HG02678 (cell line): ENCODE measurements around the gene LONP2.
A peak's percentile ranks its signal among the peaks of the same experiment; 100 is the strongest.
"Not testable (repeated sequence)": the region's sequence is repeated elsewhere in the genome, so short reads cannot be mapped to it uniquely, and the experiment has no call there.

Experiments
- ATAC-seq: cut with Tn5 transposase; IDR thresholded peaks from one replicate; pipeline ENCODE4 v1.9.1; 2021; ENCODE audit warnings: mild to moderate bottlenecking, moderate library complexity; ENCODE audit not compliant: unreplicated experiment

Gene LONP2

DNA sequence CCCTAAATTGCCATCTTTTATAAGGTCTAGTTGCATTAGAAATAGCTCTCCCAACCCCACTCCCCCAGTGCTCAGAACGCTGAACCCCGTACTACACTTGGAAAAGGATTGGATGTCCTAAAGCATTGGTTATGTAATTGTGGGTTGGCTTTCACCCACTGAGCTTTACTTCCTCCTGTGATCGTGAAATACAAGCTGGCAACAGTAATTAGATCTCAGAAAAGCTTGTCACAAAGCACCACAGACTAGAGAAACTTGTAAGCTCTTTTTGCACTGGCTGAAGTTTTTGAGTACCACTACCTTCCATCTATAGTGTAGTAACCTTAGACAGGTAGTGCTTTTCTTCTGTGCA lies 86.7 kb downstream of the LONP2 start:
- no peak for ATAC-seq

DNA sequence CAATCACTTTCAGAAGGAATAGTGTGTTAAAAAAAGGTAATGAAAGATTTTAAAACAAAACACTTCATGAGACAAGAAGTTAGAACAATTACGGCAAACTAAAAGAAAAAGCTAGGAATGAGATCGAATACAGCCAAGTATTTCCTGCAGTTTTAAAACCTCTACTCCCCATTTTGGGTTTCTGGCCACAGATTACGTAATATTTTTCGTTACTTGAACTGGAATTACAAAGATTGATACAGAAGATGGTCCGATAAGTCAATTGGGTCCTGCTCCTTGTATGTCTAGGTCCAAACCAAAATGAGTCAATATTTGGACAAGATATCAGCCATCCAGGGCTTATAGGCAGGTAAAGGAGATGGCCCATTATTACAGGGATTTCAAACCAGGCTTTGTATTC lies 88.9 kb downstream of the LONP2 start:
- ATAC-seq: no peak

DNA sequence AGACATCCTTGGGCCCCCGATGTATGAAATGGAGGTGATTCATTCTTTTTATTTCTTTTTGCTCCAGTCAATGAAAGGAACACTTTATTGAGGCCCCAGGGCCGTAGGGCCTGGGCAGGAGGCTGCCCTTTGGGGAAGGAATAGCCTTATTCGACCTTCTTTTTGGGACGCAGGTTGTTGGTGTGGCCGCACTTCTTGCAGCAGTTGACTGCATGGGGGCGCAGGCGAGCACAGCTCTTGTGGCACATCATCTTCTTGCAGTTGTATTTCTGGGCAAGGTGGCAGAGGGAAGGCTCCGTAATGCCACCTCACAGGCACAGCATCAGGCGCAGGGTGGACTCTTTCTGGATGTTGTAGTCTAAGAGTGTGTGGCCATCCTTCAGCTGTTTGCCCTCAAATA lies 90.2 kb downstream of the LONP2 start:
- no peak for ATAC-seq

DNA sequence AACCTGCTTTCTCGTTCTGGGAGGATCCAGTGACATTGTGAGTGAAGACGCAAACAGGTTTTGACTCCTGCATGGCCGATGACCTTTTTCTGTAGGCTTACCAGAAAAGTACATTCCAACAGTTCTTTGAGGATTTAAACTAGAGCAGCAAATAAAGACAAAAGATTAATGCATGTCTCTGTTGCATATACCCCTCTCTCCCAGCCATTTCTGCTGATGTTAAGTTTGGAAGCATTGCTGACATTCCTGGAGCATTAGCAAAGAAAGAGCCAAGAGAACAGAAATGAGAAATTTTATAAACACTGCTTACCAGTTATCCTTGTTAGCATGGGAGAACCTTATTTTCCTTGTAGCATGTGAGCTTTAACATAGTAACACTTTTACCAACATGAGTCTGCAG lies 91.9 kb downstream of the LONP2 start:
- no peak for ATAC-seq

DNA sequence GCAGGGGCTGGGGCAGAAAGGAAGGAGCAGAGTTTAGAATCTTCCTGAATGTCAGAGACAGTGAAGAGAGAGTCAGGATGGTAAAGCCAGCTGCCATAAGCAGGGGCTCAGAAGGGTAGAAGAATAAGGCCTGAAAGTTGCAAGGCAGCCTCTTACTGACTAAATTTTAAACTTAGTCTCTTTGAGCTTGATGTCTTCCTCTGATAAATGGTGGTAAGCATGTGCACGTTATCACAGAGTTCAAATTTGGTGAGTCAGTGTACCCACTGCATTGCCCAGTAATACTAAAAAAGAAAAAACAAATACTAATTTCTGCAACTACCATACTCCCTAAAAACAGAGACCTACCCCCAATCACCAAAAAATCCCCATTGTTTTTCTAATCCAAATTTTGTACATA lies 96.0 kb downstream of the LONP2 start:
- ATAC-seq: no peak

DNA sequence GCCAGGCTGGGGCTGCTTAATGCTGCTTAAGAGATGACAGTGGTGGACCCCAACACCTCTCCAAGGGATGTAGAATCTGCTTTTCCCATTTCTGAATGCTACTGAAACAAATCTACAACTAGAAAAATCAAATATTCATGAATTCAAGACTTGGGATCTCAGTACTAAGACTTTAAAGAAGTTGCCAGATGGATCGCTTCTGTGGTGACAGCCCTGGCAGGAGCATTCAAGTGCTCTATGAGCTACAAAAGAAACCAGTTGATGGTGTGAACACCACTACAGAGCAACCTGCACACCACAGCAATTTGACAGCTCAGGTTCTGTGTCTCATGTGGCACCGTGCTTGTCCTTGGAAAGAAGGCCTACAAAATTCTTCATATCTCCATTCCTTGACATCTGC lies 98.5 kb downstream of the LONP2 start:
- ATAC-seq: no peak

DNA sequence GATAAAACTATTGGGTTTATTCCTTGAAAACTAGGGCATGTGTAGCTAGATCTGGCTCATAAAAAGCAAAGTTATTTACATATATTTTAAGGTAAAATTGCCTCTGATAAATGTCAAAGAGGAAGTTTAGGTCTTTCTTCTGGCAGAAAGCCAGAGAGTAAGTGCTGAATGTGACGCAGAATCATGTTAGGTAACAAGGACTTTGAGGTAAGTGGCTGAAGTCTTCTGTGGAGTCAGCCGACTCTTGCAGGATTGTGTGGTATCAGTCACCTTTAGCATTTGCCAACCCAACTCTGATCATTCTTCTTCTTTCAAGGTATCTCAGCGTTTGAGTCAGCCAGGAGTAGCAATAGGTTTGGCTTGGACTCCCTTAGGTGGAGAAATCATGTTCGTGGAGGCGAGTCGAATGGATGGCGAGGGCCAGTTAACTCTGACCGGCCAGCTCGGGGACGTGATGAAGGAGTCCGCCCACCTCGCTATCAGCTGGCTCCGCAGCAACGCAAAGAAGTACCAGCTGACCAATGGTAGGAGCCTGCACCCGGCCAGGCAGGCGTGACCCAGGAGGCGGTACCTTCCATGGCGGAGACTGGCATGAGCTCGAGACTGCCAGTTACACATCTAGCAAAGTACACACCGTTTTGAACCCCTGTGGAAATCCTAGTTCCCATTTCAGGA lies 103.2 kb downstream of the LONP2 start:
- no peak for ATAC-seq

DNA sequence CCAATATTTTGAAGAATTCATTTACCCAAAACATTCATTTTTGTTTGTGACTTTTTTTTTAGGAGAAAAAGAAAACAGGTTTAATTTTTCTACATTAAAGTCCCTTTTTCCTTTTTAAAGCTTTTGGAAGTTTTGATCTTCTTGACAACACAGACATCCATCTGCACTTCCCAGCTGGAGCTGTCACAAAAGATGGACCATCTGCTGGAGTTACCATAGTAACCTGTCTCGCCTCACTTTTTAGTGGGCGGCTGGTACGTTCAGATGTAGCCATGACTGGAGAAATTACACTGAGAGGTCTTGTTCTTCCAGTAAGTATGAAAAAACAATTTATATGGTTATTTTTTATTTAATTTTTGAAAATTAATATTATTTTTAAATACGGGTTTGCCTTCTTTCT lies 103.9 kb downstream of the LONP2 start:
- ATAC-seq: no peak

DNA sequence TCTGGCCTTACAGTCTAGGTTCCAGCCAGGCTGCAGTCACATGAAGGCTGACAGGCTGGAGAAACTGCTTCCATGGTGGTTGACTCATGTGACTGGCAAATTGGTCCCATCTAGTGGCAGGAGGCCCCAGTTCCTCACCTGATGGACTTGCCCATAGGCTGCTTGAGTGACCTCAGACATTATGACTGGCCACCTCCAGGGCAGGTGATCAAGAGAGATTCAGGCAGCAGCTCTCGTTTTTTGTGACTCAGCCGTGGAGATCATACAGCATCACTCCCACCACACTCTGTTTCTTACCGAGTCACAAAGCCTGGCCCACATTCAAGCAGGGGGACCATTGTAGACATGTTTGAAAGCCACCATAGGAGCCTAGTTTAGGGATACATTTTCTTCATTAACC lies 106.6 kb downstream of the LONP2 start:
- ATAC-seq: no peak

DNA sequence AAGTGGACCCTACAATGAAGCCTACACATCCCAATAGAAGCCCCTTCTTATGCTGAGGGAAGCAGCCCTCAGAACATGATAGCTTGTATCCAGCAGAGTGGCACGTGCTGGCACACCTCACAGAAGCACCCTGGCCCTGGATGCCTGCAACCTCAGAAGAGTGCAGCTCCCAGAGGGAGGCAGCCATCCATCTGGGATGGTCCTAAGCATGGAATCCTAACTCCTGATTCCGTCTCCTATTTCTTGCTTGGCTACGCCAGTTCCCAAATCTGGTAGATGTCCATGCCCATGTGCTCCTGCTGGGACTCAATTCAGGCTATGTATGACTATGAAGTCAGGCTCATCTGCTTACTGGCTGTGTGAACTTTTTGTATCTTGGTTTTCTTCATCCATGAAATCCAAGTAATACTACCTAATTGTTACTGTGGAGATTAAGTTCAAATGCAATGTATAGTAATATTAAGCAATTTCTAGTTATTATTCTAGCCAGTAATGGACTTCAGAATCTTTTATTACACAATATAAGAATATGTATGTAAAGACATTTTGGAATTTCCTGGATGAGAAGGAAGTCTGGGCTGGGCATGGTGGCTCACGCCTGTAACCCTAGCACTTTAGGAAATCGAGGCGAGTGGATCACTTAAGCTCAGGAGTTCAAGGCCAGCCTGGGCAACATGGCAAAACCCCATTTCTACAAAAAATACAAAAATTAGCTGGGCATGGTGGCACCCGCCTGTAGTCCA lies 108.7 kb downstream of the LONP2 start:
- no peak for ATAC-seq

DNA sequence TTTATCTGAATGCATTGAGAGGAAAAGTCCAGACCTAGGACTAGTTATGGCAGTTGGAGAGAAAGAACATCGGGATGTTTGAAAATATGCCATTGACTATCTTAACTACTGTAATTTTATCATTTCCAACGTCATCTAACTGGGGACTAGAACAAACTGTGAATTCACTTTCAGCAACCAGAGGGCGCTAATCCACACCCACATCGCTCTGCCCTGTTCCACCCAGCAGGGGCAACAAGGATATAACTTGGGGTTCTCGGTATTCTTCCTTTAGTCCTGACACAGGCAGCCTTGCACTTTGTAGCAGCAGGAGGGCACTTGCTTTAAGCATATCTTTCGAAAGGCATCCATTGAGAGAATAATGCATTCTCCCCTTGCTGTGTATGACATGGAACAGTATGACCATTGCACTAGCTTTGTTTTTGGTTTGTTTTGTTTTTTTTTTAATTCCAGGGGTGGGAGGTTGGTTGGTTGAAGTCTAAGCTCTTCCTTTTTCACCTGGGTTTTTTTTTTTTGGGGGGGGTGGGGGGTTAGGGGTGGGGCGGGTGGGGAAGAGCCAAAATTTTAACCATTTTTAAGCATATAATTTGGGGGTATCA lies 109.6 kb downstream of the LONP2 start:
- ATAC-seq: peak; percentile 85

DNA sequence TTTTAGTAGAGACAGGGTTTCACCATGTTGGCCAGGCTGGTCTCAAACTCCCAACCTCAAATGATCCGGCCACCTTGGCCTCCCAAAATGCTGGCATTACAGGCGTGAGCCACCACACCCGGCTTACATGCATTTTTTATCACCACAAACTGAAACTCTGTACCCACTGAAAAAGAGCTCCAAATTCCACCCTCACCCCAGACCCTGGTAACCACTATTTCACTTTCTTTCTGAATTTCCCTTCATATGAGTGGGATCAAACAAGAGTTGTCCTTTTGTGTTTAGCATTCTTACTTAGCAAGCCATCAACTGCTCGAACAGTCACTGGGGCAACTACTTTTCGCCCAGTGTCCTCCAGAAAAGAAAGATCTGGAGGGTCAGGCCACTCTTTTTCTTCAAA lies 110.3 kb downstream of the LONP2 start:
- not testable (repeated sequence) for ATAC-seq

DNA sequence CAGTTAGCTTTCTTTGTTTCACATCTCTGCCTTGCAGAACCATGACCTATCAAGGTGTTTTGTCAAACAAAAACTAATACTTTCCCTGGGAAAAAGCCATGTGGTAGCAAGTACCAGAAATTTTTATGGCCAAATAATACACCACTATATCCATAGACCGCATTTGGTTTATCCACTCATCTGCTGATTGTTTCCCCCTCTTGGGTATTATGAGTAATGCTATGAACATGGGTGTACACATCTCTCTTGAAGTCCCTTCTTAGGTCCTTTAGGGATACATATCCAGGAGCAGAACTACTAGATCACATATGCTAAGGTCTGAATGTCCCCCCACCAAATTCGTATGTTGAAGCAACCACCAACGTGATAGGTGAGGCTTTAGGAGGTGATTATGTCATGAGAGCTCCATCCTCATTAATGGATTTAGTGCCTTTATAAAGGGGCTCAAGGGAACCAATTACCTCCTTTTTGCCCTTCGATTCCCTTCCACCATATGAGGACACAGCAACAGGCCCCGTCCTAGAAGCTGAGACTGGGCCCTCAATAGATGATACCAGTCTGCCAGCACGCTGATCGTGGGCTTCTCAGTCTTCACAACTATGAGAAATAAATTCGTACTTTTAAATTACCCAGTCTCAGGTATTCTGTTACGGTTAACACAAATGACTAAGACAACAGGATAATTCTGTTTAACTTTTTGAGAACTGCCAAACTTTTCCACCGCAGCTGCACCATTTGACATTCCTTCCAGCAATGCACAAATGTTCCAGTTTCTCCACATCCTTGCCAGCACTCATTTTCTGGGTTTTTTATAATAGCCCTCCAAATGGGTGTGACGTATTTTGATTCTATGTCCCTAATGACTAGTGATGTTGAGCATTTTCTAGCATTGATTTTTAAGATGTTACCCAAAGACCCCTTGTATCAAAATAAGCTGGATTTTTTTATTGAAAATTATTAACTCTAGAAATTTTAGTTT lies 111.1 kb downstream of the LONP2 start:
- no peak for ATAC-seq

DNA sequence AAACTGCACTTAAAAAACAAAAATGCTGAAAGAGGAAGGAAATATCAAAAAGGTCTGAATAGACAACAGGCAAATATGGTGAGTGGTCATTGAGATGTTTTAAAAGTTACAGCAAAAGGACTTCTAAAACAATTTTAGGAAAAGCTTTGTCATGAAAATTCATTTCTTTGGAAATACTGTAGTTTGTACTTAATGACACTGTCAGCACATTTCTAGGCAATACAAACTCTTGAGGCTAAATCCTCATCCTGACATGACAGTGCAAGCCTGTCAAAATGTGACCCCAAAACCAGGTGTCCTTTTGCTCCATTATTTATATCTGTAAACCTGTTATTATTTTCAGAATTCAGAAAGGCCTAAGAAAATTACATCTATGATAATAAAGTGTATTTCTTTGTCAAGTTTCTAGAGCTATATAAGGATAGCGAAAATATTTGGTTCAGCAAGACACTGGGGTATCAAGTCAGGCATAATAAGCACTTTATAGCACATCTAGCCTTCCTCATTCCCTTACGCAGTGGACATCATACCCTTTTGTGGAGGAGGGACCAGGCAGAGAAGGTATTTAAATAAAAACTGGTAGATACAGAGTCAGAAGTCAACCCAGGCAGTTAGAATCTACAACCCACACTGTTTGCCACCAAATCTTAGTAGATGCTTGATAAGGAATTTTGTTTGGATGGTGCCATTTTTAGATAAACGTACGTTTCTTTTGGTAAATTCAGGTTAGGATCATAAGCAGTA lies 112.7 kb downstream of the LONP2 start:
- no peak for ATAC-seq

DNA sequence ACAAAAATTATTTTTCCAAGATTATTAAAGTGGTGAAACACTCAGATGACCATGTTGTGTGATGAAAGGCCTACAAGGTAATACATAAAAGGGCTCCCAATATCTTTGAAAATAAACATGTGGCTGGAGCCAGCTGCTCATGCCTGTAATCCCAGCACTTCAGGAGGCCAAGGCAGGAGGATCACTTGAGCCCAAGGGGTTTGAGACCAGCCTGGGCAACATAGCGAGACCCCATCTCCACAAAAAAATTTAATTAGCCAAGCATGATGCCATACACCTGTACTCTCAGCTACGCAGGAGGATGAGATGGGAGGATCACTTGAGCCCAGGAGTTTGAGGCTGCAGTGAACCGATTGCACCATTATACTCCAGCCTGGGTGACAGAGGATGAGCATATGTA lies 114.3 kb downstream of the LONP2 start:
- ATAC-seq: no peak

DNA sequence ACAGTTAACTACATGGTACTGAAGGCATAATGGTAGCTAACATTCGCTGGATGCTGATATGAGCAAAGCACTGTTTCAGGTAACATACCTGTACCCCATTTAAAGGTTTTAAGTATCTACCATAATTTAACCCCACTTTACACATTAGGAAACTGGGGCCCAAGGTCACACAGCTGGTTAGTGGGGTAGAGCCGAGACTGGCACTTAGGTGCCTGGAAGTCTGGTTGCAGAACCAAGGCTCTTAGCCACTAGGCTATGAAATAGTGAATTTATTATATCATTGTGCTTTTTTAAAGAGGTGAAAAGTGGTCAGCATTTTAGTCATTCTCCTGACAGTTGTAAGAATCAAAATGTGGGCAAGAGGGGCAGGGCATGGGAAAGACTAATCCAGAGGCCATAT lies 115.9 kb downstream of the LONP2 start:
- ATAC-seq: no peak

DNA sequence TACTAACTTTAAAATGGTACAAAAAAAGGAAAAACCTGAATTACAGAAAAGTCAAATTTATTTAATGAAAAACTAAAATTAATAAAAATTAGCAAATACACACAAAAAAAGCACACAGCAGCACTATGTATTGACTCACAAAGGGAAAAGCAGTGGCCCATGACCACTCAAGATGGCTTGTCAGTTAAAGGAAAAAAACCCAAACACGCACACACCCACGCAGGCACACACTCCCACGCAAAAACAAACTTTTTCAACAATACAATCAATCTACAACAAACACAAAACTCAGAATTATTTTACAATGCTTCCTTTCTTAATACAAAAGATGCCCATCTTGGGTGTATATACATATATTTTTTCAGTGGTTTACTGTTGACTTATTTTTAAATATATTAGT lies 116.9 kb downstream of the LONP2 start:
- ATAC-seq: no peak

DNA sequence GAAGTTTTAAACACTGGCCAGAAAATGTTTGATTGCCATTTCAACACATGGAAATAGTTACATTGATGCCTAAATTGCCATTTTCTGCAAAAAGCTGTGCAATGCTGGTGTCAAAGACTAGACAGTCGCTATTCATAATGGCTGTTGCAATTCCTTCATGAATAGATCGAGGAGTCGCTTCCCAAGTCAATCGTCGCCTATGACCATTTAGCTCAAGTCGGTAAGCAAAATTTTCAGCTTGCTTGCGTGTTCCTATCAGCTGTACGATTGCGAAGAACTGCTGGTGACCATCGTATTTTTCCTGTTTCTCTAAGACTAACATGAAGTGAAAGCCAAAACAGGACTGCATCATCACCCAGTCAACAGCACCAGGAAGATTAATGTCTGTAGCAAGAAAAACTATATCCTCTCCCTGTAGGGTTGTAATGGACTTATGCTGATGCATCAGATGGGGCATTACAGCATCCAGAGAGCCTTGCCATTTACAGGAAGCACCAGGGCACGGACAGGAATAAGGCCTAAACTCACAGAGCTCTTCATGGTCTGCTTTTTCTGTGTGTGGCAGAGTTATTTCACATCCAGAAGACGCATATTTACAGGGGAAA lies 117.5 kb downstream of the LONP2 start:
- ATAC-seq: no peak

DNA sequence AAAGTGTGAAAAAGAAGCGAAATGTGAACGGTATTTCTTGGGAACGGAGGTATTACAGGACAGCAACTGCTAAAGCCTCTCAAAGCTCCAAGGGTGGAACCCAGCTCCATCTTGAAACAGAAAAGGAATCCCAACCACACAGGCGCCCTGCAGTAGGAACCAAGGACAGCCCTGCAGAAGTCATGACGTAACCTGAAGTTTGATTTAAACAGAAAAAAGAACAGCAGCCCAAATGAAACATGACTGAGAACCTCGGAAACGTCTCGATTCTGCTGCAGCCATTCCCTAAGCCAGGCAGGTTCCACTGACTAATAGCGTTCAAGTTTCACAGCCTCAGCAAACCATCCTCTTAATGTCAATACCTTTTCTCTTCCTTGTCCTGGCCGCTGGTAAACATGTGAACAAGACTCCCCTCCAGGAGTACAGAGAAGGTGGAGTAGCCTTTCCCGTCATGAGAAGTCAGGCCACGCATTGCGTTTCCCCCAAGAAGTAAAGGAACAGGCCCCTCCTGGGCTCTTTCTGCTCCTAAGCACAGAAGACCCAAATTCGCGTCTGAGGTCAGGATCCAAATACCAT lies 121.0 kb downstream of the LONP2 start:
- ATAC-seq: no peak
